Common myeloid progenitor, CD34-positive (primary cell): ENCODE measurements around the gene QSOX1.
"Not testable (repeated sequence)": the region's sequence is repeated elsewhere in the genome, so short reads cannot be mapped to it uniquely, and the experiment has no call there.

ENCODE experiments used
- CTCF ChIA-PET: fragments of 350-600 bp; sonication (Branson Sonifier 250); formaldehyde crosslinking; loops from one replicate; lab custom pipeline; 2021; ENCODE audit warnings: antibody characterized with exemption; lab: Charles Lee
- POLR2A ChIA-PET: fragments of 350-600 bp; sonication (Branson Sonifier 250); formaldehyde crosslinking; loops from one replicate; lab custom pipeline; 2021; ENCODE audit warnings: antibody characterized with exemption; lab: Charles Lee
- DNase-seq, 3 donors: peaks; one replicate each; pipeline versions ENCODE4 v3.0.0 to v3.0.0-alpha.2; 2013
- H3K27ac ChIP-seq, 2 experiments: 1 replicate in 1 of 2; 2 replicates in 1 of 2; pipeline ENCODE4 v1.7.0; 2013; ENCODE audit warnings: inconsistent platforms in 2 of 2, low read length in 2 of 2, mild to moderate bottlenecking in 2 of 2, low read depth in 1 of 2, moderate library complexity in 1 of 2; ENCODE audit not compliant: severe bottlenecking in 2 of 2, insufficient read depth in 1 of 2, poor library complexity in 1 of 2
- H3K27me3 ChIP-seq, 5 experiments: replicated peaks in 2 of 5; 1 replicate in 3 of 5; 2 replicates in 2 of 5; pipeline versions ENCODE4 v1.6.1 to v1.7.0; 2013; ENCODE audit warnings: low read length in 4 of 5, mild to moderate bottlenecking in 2 of 5, moderate library complexity in 2 of 5, inconsistent platforms in 1 of 5; ENCODE audit not compliant: insufficient read depth in 5 of 5, control insufficient read depth in 4 of 5
- H3K36me3 ChIP-seq, 4 experiments: 1 replicate in 2 of 4; 2 replicates in 2 of 4; pipeline versions ENCODE4 v1.6.1 to v1.7.0; 2013; ENCODE audit warnings: low read length in 3 of 4, control low read depth in 1 of 4, mild to moderate bottlenecking in 1 of 4; ENCODE audit not compliant: control insufficient read depth in 4 of 4, insufficient read depth in 4 of 4
- H3K4me1 ChIP-seq, 4 experiments: 1 replicate in 3 of 4; 2 replicates in 1 of 4; pipeline versions ENCODE4 v1.6.1 to v1.7.1; 2013; ENCODE audit warnings: low read length in 3 of 4, mild to moderate bottlenecking in 3 of 4, control low read depth in 1 of 4, inconsistent platforms in 1 of 4, moderate library complexity in 1 of 4; ENCODE audit not compliant: control insufficient read depth in 4 of 4, insufficient read depth in 4 of 4; ENCODE audit errors: control extremely low read depth in 1 of 4
- H3K4me3 ChIP-seq, 7 experiments: 1 replicate in 4 of 7; 2 replicates in 3 of 7; pipeline versions ENCODE4 v1.5.1 to v1.7.0; 2013; ENCODE audit warnings: mild to moderate bottlenecking in 7 of 7, low read length in 6 of 7, moderate library complexity in 6 of 7, inconsistent platforms in 2 of 7, low read depth in 2 of 7, control low read depth in 1 of 7; ENCODE audit not compliant: insufficient read depth in 4 of 7, control insufficient read depth in 1 of 7; ENCODE audit errors: extremely low read depth in 1 of 7
- H3K9me3 ChIP-seq, 5 experiments: 1 replicate in 4 of 5; 2 replicates in 1 of 5; pipeline versions ENCODE4 v1.6.1 to v1.7.1; 2013; ENCODE audit warnings: low read length in 4 of 5, mild to moderate bottlenecking in 2 of 5, inconsistent platforms in 1 of 5, low read depth in 1 of 5, moderate library complexity in 1 of 5; ENCODE audit not compliant: control insufficient read depth in 4 of 5, insufficient read depth in 2 of 5; ENCODE audit errors: control extremely low read depth in 1 of 5
- WGBS: methylation state at CpG from one replicate; pipeline ENCODE4 v1.1.5; 2013; ENCODE audit not compliant: insufficient coverage; 5-methylcytosine and 5-hydroxymethylcytosine counted together

Gene QSOX1

GRCh38 chr1:180197231-180197630 lies 42.6 kb downstream of the QSOX1 start:
- H3K4me1 ChIP-seq, result peaks cover 0 to 6% (median 0%) of the 10 kb centered on the region in 4 experiments
- POLR2A ChIA-PET, result no interaction called here
- peaks cover 3 to 40% (median 23%) of the 10 kb centered on the region in 4 experiments for H3K36me3 ChIP-seq
- no peaks in the 10 kb centered on the region for H3K9me3 ChIP-seq
- CTCF ChIA-PET, result interaction anchor here (1.1 to 1.7 kb wide), 2 partner anchors 11 to 18 kb away, joined by 3 to 5 read pairs; no protein-coding TSS in a partner anchor
- no peak overlapping the region for H3K27ac ChIP-seq
- H3K27me3 ChIP-seq, result no peaks in the 10 kb centered on the region
- DNase-seq, result no peak
- 100% methylated on average over 2 of the region's 5 CpGs for WGBS
- no peak overlapping the region for H3K4me3 ChIP-seq

GRCh38 chr1:180198196-180198595 lies 43.5 kb downstream of the QSOX1 start:
- POLR2A ChIA-PET, result no interaction called here
- 96% methylated on average over 4 of the region's 4 CpGs for WGBS
- no peaks in the 10 kb centered on the region for H3K27me3 ChIP-seq
- no peaks in the 10 kb centered on the region for H3K9me3 ChIP-seq
- H3K4me1 ChIP-seq, result no peaks in the 10 kb centered on the region
- no peak for DNase-seq
- H3K4me3 ChIP-seq, result no peak overlapping the region
- no peak overlapping the region for H3K27ac ChIP-seq
- CTCF ChIA-PET, result interaction anchor here (1.2 to 1.7 kb wide), 2 partner anchors 19 kb away, joined by 3 to 5 read pairs; no protein-coding TSS in a partner anchor
- H3K36me3 ChIP-seq, result peaks cover 3 to 36% (median 23%) of the 10 kb centered on the region in 4 experiments

- POLR2A ChIA-PET, result no interaction called here
- WGBS, result 96% methylated on average over 3 of the region's 5 CpGs
- CTCF ChIA-PET, result interaction anchor here (1.2 to 1.7 kb wide), 2 partner anchors 19 kb away, joined by 3 to 5 read pairs; no protein-coding TSS in a partner anchor
These were observed 43.9 kb downstream of the QSOX1 start for GRCh38 chr1:180198611-180199010.

GRCh38 chr1:180199018-180199417 lies 44.3 kb downstream of the QSOX1 start:
- WGBS, result over 99% methylated on average over 11 of the region's 12 CpGs
- POLR2A ChIA-PET, result no interaction called here
- no peak overlapping the region for H3K27ac ChIP-seq
- no peaks in the 10 kb centered on the region for H3K9me3 ChIP-seq
- no peaks in the 10 kb centered on the region for H3K27me3 ChIP-seq
- no peak for DNase-seq
- peaks cover 3 to 33% (median 21%) of the 10 kb centered on the region in 4 experiments for H3K36me3 ChIP-seq
- no peak overlapping the region for H3K4me3 ChIP-seq
- no peaks in the 10 kb centered on the region for H3K4me1 ChIP-seq
- CTCF ChIA-PET, result interaction anchor here (1.2 kb wide), 1 partner anchor 18 kb away, joined by 3 read pairs; no protein-coding TSS in a partner anchor

More at GRCh38 chr1:180198611-180199010, 43.9 kb downstream of the QSOX1 start:
- H3K4me1 ChIP-seq, result no peaks in the 10 kb centered on the region
- no peak overlapping the region for H3K4me3 ChIP-seq
- no peaks in the 10 kb centered on the region for H3K27me3 ChIP-seq
- no peak overlapping the region for H3K27ac ChIP-seq
- H3K36me3 ChIP-seq, result peaks cover 3 to 36% (median 23%) of the 10 kb centered on the region in 4 experiments
- no peaks in the 10 kb centered on the region for H3K9me3 ChIP-seq
- DNase-seq, result no peak

- Histone ChIP-seq H3K9me3 (no peaks in the 10 kb centered on the region), H3K4me1 (no peaks in the 10 kb centered on the region), H3K36me3 (peaks cover 2 to 13% (median 8%) of the 10 kb centered on the region in 4 experiments), H3K27ac (no peak overlapping the region), H3K4me3 (no peak overlapping the region), H3K27me3 (no peaks in the 10 kb centered on the region)
- ChIA-PET POLR2A (no interaction called here), CTCF (interaction anchor here (0.8 kb wide), 1 partner anchor 21 kb away, joined by 3 read pairs; no protein-coding TSS in a partner anchor)
- no peak for DNase-seq
- 96% methylated on average over 4 of the region's 7 CpGs for WGBS
These were observed 47.0 kb downstream of the QSOX1 start for GRCh38 chr1:180201451-180202200.

- DNase-seq, H3K4me3 ChIP-seq: not testable (repeated sequence)
- CTCF ChIA-PET, result interaction anchor here (1.4 kb wide), 1 partner anchor 12 kb away, joined by 3 read pairs; no protein-coding TSS in a partner anchor
These were observed 47.9 kb downstream of the QSOX1 start for GRCh38 chr1:180202588-180202987.

GRCh38 chr1:180204231-180204630 lies 49.6 kb downstream of the QSOX1 start:
- DNase-seq, result no peak
- no peaks in the 10 kb centered on the region for H3K9me3 ChIP-seq
- H3K36me3 ChIP-seq, result peaks cover 0 to 1% (median 0%) of the 10 kb centered on the region in 4 experiments
- WGBS, result 100% methylated on average over 4 of the region's 6 CpGs
- no peak overlapping the region for H3K4me3 ChIP-seq
- POLR2A ChIA-PET, result no interaction called here
- CTCF ChIA-PET, result interaction anchor here (1.4 kb wide), 1 partner anchor 14 kb away, joined by 3 read pairs; no protein-coding TSS in a partner anchor
- H3K4me1 ChIP-seq, result peaks cover 0 to 14% (median 8%) of the 10 kb centered on the region in 4 experiments
- no peaks in the 10 kb centered on the region for H3K27me3 ChIP-seq
- no peak overlapping the region for H3K27ac ChIP-seq

More at GRCh38 chr1:180202588-180202987, 47.9 kb downstream of the QSOX1 start:
- H3K36me3 ChIP-seq, POLR2A ChIA-PET, H3K27me3 ChIP-seq, H3K9me3 ChIP-seq, H3K27ac ChIP-seq, H3K4me1 ChIP-seq: not testable (repeated sequence)
- WGBS, result 100% methylated on average over 3 of the region's 5 CpGs
